Heart left ventricle (tissue), 16 donors: Measurements from ENCODE around the gene RGCC. TPM values are rescaled to one million over a fixed set of nuclear protein-coding genes. Genes with fewer than 3 reads are reported as not detected.
"Not testable (repeated sequence)": the region's sequence is repeated elsewhere in the genome, so short reads cannot be mapped to it uniquely, and the experiment has no call there.

Source experiments
- ATAC-seq, 4 donors: fragments of 200-7000 bp; cut with Tn5 transposase; one replicate each; pipeline ENCODE4 v1.9.1; 2020 to 2022; ENCODE audit warnings: moderate library complexity in 4 of 4, mild to moderate bottlenecking in 3 of 4, moderate number of reproducible peaks in 1 of 4
- DNase-seq, 5 donors: peaks; one replicate each; pipeline ENCODE4 v3.0.0-alpha.2; 2020
- H3K27ac ChIP-seq, 12 donors: fragments of 200-600 bp; sonication (generic) in 4 of 12; one replicate each; pipeline versions ENCODE4 v1.5.0 to v1.8.0; 2016 to 2022; ENCODE audit warnings: mild to moderate bottlenecking in 2 of 12
- H3K27me3 ChIP-seq, 9 donors: fragments of 200-600 bp; sonication (generic) in 2 of 9; one replicate each; pipeline versions ENCODE4 v1.5.1 to v1.8.0; 2016 to 2022; ENCODE audit warnings: mild to moderate bottlenecking in 3 of 9
- H3K36me3 ChIP-seq, 9 donors: fragments of 200-600 bp; sonication (generic) in 2 of 9; one replicate each; pipeline versions ENCODE4 v1.5.0 to v1.8.0; 2018 to 2022; ENCODE audit warnings: mild to moderate bottlenecking in 2 of 9
- H3K4me1 ChIP-seq, 12 donors: fragments of 200-600 bp; sonication (generic) in 4 of 12; one replicate each; pipeline versions ENCODE4 v1.5.0 to v1.8.0; 2016 to 2022; ENCODE audit warnings: mild to moderate bottlenecking in 3 of 12
- H3K4me3 ChIP-seq, 12 donors: fragments of 200-600 bp; sonication (generic) in 4 of 12; one replicate each; pipeline versions ENCODE4 v1.5.0 to v1.8.0; 2017 to 2022; ENCODE audit warnings: mild to moderate bottlenecking in 9 of 12, moderate library complexity in 4 of 12
- H3K9me3 ChIP-seq, 12 donors: fragments of 200-600 bp; sonication (generic) in 4 of 12; one replicate each; pipeline versions ENCODE4 v1.5.0 to v1.8.0; 2016 to 2022; ENCODE audit warnings: mild to moderate bottlenecking in 1 of 12
- POLR2A ChIP-seq, 2 donors: fragments of 450-650 bp; IDR thresholded peaks; one replicate each; pipeline ENCODE4 v1.6.1; 2017; ENCODE audit warnings: antibody characterized with exemption in 2 of 2, mild to moderate bottlenecking in 2 of 2, moderate library complexity in 2 of 2
- WGBS, 4 donors: extraction: QIAGEN DNeasy Blood & Tissue Kit in 2 of 4; methylation state at CpG; one replicate each; pipeline versions ENCODE4 v1.1.5 to v1.1.7; 2013 to 2018; 5-methylcytosine and 5-hydroxymethylcytosine counted together
- intact Hi-C, 10 donors: fragments of 100-400 bp; cut with DNase I; formaldehyde crosslinking; loops; one replicate each; pipeline versions ENCODE4 v1.11.1 to v1.14.2; 2022
- polyA plus RNA-seq, 2 donors: library from polyadenylated mRNA; stranded (reverse); fragments of 200-250 nt; gene quantifications; one replicate each; pipeline ENCODE4 v1.2.3, GENCODE V29; 2013
- total RNA-seq, 9 donors: library from RNA; depleted of rRNA in 2 of 9; stranded (reverse); fragments of >200 nt in 2 of 9; fragmentation: NEBNext Ultra II Directional in 3 of 9; extraction: Animal tissue kit (Norgen Biotek cat#: 25700) in 3 of 9; gene quantifications; one replicate each; pipeline versions ENCODE4 v1.1.0 to v1.2.4, GENCODE V29; 2016 to 2023
- TF ChIP-seq, protein P1 (sequence below), 12 donors: fragments of 200-600 bp; sonication (generic) in 4 of 12; IDR thresholded peaks; one replicate each; pipeline versions ENCODE4 v1.5.0 to v1.8.0; 2018 to 2022; ENCODE audit warnings: antibody characterized with exemption in 12 of 12, mild to moderate bottlenecking in 5 of 12
- donor health status: ischemic (EF 13 %, LVEDD 7.1; RV severe dilation, severe dysfunction).
- donor health status: healthy with polysubstance abuse.
- donor health status: DM: no; HTN: yes; CAD: no.
- donor health status: DM: no; HTN: no; CAD: no.
- donor health status: ischemic (EF 25% LVEDD 6.9; RV normal size, moderate dysfunction).
- donor health status: ischemic (EF 25% LVEDD 5.7; RV mildly dilated, moderate dysfunction).
- donor health status: healthy.
- donor health status: DM: yes; HTN: yes; CAD: no.
- donor health status: ischemic (EF 35%, LVEDD 5.7; RV mildly dilated, moderate dysfunction).
- donor health status: nonischemic (EF 11% LVEDD 7.7; RV severe dilation, severe dysfunction).
- donor health status: DM: yes; HTN: yes; CAD: no.
- donor health status: PGD.
- donor health status: ischemic (EF 29% LVEDD 5.4; RV normal size, mild dysfunction).
- donor health status: nonischemic (EF 23%, LVEDD 6.1; RV moderate dilation, normal function).

The RGCC gene
- total and polyA plus RNA-seq, 11 donors = 22.9 to 228 (median 48.6) TPM

DNA sequence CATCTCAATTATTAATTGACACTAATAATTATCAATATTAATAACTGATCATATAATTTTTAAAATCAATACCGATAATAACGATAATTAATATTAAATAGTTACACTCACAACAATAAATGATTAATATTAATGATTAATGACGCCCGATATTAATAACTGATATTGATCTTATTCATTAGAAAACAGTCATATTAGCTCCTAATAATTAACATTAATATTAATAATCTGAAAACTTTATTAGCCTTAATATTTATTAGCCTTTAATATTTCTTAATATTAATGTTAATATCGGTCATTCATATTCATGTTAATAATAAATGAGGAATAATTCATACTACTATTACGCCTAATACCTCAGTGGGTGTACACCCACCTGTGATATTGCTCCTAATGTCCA is 32.7 kb upstream of the RGCC start:
- H3K4me1 ChIP-seq, intact Hi-C loops, H3K27ac ChIP-seq, ATAC-seq, DNase-seq, H3K36me3 ChIP-seq, H3K4me3 ChIP-seq, H3K27me3 ChIP-seq, H3K9me3 ChIP-seq: not testable (repeated sequence)
- 96 to 97% (median 96%) methylated on average over 6 of the region's 6 CpGs for WGBS, 4 donors

DNA sequence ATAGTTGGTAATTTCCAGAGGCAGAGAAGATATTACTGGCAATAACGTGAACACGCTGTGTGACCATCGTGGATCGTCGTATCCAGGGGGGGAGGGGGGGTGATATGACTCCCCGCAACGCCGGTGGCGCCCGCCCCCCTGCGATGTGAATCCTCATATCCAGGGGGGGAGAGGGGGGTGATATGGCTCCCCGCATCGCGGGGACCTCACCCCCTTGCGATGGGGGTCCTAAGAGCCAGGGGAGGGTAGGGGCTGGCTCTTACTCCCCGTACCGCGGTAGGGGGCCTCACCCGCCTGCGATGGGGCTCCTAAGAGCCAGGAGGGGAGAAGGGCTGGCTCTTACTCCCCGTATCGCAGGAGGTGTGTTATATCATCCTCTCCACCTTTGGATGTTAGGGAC is 31.3 kb upstream of the RGCC start:
- peaks cover 0 to 8% (median 0%) of the 10 kb centered on the region in 12 donors for H3K4me1 ChIP-seq
- H3K36me3 ChIP-seq = no peaks in the 10 kb centered on the region
- H3K4me3 ChIP-seq = no peak overlapping the region
- 71 to 84% (median 76%) methylated on average over 15 to 22 of the region's 22 CpGs for WGBS, 4 donors
- H3K9me3 ChIP-seq = no peaks in the 10 kb centered on the region
- intact Hi-C loops = no loop called here
- peaks cover 0 to 7% (median 4%) of the 10 kb centered on the region in 9 donors for H3K27me3 ChIP-seq
- no peak for TF ChIP-seq POLR2A (IDR thresholded peaks at IDR 0.05)
- TF ChIP-seq, protein P1, sequence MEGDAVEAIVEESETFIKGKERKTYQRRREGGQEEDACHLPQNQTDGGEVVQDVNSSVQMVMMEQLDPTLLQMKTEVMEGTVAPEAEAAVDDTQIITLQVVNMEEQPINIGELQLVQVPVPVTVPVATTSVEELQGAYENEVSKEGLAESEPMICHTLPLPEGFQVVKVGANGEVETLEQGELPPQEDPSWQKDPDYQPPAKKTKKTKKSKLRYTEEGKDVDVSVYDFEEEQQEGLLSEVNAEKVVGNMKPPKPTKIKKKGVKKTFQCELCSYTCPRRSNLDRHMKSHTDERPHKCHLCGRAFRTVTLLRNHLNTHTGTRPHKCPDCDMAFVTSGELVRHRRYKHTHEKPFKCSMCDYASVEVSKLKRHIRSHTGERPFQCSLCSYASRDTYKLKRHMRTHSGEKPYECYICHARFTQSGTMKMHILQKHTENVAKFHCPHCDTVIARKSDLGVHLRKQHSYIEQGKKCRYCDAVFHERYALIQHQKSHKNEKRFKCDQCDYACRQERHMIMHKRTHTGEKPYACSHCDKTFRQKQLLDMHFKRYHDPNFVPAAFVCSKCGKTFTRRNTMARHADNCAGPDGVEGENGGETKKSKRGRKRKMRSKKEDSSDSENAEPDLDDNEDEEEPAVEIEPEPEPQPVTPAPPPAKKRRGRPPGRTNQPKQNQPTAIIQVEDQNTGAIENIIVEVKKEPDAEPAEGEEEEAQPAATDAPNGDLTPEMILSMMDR (IDR thresholded peaks at IDR 0.05) = no peak
- DNase-seq (no peak), ATAC-seq (no peak)
- H3K27ac ChIP-seq = no peak overlapping the region

DNA sequence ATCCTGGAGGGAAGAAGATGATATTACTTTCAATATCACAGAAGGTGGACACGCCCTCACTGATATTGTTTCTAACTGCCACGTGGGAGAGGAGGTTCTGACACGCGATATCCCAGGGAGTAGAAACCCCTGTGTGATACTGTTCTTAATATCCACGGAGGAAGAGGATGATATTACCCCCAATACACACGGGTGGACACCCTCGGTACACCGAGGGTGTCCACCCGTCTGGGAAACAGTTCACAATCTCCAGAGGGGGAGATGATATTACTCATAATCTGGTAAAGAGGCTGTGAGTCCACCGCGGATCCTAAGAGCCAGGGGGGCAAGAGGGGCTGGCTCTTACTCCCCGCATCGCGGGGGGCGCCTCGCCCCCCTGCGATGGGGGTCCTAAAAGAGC is 29.7 kb upstream of the RGCC start:
- H3K4me1 ChIP-seq = peaks cover 0 to 8% (median 0%) of the 10 kb centered on the region in 12 donors
- intact Hi-C loops = no loop called here
- H3K9me3 ChIP-seq = no peaks in the 10 kb centered on the region
- peak overlapping the region in 10 of 12 donors; percentile 0 to 46 (median 38) for H3K4me3 ChIP-seq
- no peak overlapping the region for H3K27ac ChIP-seq
- no peak for ATAC-seq
- DNase-seq = no peak
- WGBS, 4 donors = 23 to 47% (median 26%) methylated on average over 6 to 17 of the region's 17 CpGs
- no peaks in the 10 kb centered on the region for H3K36me3 ChIP-seq
- no peak for TF ChIP-seq POLR2A (IDR thresholded peaks at IDR 0.05)
- TF ChIP-seq, protein P1 (IDR thresholded peaks at IDR 0.05) = no peak
- H3K27me3 ChIP-seq = peaks cover 0 to 7% (median 4%) of the 10 kb centered on the region in 9 donors

DNA sequence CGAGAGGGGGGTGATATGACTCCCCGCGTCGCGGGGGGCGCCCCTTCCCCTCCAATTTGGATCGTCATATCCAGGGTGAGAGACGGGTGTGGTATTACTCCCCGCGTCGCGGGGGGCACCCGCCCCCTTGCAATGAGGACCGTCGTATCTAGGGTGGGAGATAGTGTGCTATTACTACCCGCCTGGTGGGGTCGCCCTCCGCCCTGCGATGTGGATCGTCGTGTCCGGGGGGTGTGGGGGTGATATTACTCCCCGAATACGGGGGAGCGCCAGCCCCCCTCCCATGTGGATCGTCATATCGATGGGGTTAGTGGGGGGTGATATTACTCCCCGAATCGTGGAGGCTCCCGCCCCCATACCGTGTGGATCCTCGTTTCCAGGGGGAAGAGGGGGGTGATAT is 29.2 kb upstream of the RGCC start:
- Histone ChIP-seq H3K27ac (no peak overlapping the region), H3K4me3 (peak overlapping the region in 10 of 12 donors; percentile 0 to 46 (median 38)), H3K27me3 (peaks cover 0 to 7% (median 4%) of the 10 kb centered on the region in 9 donors), H3K36me3 (no peaks in the 10 kb centered on the region), H3K4me1 (peaks cover 0 to 8% (median 0%) of the 10 kb centered on the region in 12 donors), H3K9me3 (no peaks in the 10 kb centered on the region)
- intact Hi-C loops = no loop called here
- DNase-seq = peak in 1 of 5 donors; percentile 58
- peak in 2 of 4 donors; percentile 26 to 62 for ATAC-seq
- TF ChIP-seq, protein P1 (IDR thresholded peaks at IDR 0.05) = peak in 8 of 12 donors; percentile 12 to 44 (median 24)
- no peak for TF ChIP-seq POLR2A (IDR thresholded peaks at IDR 0.05)
- WGBS, 4 donors = 8 to 23% (median 12%) methylated on average over 6 to 32 of the region's 32 CpGs

DNA sequence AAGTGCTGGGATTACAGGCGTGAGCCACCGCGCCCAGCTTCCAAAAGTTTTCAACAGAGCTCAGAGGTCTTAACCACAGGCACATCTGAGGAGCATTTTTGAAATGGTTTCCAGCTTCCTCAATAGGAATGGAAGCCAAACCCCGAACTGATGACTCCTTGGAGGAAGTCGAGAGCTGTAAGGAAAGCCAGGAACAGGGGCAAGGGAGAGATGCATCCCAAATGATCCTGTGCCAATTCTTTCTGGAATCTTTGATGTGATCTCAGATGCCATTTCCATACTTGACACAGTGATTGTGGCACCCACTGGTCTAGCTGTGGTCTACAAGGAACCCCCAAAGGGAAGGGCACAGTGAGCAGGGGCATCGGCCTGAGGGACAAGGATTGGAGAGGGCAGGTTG is 23.3 kb upstream of the RGCC start:
- H3K4me3 ChIP-seq, H3K27me3 ChIP-seq, H3K36me3 ChIP-seq, H3K27ac ChIP-seq, intact Hi-C loops, DNase-seq, H3K9me3 ChIP-seq, ATAC-seq, H3K4me1 ChIP-seq: not testable (repeated sequence)
- WGBS, 4 donors = 78 to 93% (median 86%) methylated on average over 2 to 6 of the region's 6 CpGs
